NCI-H2081 treated with DMSO at 0.1 percent for 48 hours (cell line): Measurements from ENCODE around the gene CD22.

Experiments
- DNase-seq: peaks from one replicate; lab custom pipeline; 2025; lab: John Stamatoyannopoulos, UW

The CD22 gene

DNA sequence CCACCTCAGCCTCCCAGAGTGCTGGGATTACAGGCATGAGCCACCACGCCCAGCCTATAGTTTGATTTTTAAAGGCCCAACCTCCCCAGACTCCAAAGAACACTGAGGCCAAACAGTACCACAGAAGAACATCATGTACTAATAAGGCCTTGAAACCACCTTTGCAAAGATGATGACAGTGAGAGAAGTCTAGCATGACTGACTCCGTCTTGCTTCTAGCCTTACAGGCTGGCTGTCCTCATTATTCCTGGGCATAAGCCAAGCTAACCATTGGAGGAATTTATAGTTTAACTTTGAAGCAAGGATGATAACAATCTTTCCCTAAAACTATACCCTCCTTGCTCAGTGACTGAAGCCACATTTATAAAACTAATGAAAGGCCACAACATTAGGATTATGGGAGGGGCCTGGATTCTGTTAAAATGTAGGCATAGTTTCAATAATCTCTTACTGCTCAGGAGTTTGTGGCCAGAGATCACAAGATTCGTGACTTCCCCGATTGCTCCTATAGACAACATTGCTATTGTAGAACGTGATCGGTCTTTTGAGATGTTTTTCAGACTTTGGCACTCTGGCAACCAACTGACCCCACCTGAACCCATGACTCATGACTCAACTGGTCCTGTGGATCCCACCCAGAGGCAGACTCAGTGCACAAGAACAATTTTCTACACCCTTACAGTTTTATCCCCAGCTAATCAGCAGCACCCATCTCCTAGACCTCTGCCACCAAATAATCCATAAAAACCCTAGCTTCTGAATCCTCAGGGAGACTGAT is 59.5 kb downstream of the CD22 start:
- no peak for DNase-seq

GRCh38 chr19:35389192-35389861 is 60.3 kb downstream of the CD22 start:
- DNase-seq, result no peak

GRCh38 chr19:35392742-35393715 is 64.0 kb downstream of the CD22 start:
- no peak for DNase-seq

DNA sequence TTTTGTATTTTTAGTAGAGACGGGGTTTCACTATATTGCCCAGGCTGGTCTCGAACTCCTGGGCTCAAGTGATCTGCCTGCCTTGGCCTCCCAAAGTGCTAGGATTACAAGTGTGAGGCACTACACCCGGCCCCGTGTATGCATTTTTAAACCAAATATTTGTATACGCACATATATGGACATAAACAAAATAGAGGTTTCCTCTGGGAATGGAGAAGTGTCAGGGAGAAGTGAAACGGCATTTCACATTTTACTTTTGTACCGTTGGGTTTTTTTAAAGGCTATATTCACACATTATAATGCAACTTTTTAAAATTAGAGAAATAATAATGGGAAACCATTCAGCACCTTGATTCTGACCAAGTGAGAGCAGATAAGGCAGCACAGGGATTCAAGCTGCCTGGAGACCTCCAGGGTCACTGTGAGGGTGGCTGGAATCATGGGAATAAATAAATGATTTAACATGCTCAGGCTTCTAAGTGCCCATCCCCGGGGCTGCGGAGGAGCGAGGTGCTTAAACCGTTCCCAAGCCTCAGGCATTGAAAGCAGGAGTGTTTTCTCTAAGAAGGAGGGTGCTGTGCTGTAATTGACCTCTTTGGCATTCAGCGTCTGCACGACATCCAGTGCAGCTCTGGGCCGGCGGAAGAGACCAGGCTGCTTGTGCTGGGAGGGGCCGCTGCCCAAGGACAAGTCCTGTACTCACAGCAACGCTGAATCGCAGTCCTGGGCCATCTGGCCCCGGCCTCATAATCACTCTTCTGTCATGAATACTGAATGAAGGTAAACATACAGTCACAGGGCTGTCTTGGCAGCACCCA is 66.6 kb downstream of the CD22 start:
- DNase-seq, result no peak

- no peak for DNase-seq
Observed at GRCh38 chr19:35396240-35396885, 67.4 kb downstream of the CD22 start.
